GM15510 (cell line): Measurements from ENCODE around the gene CIITA.

Experiments
- POLR2A ChIP-seq: IDR thresholded peaks from 3 replicates; pipeline ENCODE4 v1.6.1; 2011; ENCODE audit warnings: borderline replicate concordance; ENCODE audit not compliant: insufficient read length; ENCODE audit errors: extremely low read depth

CIITA gene

DNA sequence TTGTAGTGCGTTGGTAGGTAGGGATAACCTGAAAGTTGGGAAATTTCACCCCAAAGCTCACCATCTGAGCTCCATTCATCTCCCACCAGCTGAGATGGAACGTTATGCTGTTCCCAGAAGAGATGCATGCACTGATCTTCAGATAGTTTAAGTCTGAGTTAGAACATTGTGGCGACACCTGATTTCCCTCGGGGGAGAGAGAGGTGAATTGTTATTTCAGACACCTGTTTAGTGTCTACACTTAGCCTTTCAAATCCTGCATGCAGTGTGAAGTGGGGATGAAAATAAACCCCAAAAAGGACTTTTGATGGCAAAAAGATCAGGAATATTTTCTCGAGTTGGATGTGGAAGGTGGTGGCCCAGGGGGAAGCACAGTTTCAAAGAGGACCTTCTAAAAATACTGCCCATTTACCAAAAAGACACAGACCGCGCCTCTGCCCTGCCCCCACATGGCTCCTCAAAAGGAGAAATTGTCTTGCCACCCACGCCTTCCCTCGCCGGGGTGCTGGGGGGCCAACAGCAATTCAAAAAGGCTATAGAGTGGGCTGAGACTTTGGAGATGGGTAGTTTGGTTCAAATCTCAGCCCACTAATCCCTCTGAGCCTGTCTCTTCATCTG is 11.4 kb downstream of the CIITA start:
- no peak for TF ChIP-seq POLR2A

DNA sequence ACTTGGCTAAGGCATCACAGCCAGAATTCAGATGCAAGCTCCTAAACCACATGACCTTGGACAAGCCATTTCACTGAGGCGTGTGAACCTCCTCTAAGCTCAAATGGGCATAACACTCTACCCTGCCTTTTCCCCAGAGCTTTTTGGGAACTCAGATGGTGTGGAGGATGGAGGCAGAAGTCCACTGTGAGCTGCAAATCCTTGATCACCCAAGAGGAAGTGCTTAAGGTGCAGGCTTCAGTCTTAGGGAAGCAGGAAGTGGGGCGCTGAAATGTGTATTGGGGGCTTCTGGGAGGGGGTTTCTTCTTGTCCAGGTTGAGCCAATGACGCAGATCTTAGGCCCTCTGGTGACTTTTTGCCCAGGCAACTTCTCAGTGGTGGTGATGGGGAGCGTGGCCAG is 12.9 kb downstream of the CIITA start:
- TF ChIP-seq POLR2A, result no peak

DNA sequence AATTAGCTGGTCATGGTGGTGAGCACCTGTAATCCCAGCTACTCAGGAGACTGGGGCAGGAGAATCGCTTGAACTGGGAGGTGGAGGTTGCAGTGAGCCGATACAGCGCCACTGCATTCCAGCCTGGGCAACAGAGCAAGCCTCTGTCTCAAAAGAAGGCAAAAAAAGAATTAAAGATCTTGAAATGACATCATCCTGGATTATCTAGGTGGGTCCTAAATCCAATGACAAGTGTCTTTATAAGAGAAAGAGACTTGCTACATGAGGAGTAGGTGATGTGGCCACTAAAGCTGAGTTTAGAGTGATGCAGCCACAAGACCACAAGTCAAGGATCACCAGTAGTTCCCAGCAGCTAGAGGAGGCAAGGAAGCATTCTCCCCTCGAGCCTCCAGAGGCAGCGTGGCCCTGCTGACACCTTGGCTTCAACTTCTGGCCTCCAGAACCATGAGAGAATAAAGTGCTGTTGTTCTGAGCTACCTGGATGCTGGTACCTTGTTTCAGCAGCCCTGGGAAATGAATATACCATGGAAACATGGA is 15.8 kb downstream of the CIITA start:
- TF ChIP-seq POLR2A, result no peak

DNA sequence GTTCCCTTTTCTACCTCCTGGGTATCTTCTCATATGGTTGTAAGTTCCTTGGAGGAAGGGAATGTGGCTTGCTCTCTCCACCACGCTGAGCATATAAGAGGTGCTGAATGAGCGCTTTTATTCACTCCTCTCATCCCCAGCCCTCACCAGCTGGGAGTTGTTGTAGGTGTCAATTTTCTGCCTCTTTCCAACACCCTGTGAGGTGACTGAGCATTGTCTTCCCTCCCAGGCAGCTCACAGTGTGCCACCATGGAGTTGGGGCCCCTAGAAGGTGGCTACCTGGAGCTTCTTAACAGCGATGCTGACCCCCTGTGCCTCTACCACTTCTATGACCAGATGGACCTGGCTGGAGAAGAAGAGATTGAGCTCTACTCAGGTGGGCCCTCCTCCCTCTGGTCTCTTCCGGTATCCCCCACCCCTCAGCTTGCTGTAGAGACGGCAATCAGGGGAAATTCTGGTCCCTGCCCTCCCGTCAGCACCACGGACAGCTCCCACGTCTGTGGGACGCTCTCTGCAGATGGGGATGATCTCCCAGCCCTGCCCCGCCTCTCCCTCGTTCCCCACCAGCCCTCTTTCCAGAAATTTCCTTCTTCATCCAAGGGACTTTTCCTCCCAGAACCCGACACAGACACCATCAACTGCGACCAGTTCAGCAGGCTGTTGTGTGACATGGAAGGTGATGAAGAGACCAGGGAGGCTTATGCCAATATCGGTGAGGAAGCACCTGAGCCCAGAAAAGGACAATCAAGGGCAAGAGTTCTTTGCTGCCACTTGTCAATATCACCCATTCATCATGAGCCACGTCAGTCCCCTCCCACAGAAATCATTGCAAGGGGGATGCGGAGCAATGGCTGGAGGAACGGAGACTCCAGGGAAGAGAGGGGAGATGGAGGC is 18.3 kb downstream of the CIITA start:
- no peak for TF ChIP-seq POLR2A

DNA sequence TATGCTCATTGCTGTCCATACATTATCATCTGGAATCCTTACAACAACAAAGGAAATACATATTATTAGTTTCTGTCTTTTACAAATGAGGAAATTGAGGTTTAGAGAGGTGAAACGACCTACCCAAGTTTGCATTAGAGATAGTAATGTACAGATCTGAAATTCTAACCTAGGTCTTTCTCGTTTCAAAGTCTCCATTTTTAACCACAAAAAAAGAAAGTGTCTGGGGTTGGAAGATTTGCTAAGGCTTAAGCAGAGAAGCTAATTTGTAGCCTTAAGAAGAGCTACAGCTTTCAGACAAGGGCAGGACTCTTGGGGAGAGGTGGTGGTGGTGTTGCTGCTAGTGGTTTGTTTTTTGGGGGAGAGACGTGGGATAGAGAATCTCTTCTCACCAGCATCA is 19.2 kb downstream of the CIITA start:
- TF ChIP-seq POLR2A, result no peak

DNA sequence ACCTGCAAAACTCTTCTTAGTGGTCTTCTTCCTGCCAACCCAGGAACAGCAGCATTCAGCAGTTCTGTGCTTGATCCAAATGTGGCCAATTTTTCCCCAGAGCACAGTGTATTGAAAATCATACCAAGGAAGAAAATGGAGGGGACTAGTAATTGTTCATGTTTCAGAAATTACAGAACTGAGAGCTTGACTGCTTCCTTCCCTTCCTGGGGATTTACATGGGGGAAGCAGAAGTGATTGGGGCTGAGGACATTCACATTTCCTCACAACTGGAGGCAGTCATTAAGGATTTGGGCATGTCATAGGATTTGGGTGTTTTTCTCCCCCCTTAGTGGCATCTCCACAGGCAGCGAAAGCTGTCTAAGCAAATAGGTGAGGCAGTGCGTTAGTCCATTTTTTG is 19.7 kb downstream of the CIITA start:
- TF ChIP-seq POLR2A, result no peak

DNA sequence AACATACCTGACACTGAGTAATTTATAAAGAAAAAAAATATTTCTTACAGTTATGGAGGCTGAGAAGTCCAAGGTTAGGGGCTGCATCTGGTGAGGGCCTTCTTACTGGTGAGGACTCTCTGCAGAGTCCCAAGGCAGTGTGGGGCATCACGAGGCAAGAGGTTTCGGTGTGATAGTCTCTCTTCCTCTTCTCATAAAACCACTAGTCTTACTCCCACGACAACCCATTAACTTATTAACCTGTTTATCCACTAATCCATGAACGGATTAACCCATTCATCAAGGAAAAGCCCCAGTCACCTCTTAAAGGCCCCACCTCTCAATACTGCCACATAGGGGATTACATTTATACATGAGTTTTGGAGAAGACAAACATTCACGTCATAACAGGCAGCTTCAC is 20.1 kb downstream of the CIITA start:
- no peak for TF ChIP-seq POLR2A

DNA sequence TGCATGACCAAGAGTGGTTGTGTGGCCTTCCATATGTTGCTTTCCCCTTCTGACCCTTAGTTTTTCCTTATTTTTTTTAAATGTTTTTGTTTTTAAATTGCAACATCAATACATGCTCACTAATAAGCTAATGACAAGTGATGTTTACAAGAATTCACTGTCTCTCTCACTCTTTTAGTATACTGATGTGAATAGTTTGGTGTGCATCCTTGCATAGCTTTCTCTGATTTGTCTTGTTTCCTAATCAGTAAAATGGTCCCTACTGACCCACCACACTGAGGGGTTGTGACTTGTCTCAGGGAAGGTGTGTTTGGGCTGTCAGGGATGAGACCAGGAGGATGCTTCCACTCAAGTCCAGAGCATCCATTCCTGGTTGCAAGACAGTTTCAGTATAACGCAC is 26.0 kb downstream of the CIITA start:
- TF ChIP-seq POLR2A, result no peak

DNA sequence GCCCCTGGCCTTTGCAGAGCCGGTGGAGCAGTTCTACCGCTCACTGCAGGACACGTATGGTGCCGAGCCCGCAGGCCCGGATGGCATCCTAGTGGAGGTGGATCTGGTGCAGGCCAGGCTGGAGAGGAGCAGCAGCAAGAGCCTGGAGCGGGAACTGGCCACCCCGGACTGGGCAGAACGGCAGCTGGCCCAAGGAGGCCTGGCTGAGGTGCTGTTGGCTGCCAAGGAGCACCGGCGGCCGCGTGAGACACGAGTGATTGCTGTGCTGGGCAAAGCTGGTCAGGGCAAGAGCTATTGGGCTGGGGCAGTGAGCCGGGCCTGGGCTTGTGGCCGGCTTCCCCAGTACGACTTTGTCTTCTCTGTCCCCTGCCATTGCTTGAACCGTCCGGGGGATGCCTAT is 29.5 kb downstream of the CIITA start:
- TF ChIP-seq POLR2A, result peak; percentile 24

DNA sequence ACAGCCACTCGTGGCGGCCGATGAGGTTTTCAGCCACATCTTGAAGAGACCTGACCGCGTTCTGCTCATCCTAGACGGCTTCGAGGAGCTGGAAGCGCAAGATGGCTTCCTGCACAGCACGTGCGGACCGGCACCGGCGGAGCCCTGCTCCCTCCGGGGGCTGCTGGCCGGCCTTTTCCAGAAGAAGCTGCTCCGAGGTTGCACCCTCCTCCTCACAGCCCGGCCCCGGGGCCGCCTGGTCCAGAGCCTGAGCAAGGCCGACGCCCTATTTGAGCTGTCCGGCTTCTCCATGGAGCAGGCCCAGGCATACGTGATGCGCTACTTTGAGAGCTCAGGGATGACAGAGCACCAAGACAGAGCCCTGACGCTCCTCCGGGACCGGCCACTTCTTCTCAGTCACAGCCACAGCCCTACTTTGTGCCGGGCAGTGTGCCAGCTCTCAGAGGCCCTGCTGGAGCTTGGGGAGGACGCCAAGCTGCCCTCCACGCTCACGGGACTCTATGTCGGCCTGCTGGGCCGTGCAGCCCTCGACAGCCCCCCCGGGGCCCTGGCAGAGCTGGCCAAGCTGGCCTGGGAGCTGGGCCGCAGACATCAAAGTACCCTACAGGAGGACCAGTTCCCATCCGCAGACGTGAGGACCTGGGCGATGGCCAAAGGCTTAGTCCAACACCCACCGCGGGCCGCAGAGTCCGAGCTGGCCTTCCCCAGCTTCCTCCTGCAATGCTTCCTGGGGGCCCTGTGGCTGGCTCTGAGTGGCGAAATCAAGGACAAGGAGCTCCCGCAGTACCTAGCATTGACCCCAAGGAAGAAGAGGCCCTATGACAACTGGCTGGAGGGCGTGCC is 30.1 kb downstream of the CIITA start:
- TF ChIP-seq POLR2A, result peak; percentile 25

DNA sequence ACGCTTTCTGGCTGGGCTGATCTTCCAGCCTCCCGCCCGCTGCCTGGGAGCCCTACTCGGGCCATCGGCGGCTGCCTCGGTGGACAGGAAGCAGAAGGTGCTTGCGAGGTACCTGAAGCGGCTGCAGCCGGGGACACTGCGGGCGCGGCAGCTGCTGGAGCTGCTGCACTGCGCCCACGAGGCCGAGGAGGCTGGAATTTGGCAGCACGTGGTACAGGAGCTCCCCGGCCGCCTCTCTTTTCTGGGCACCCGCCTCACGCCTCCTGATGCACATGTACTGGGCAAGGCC is 30.7 kb downstream of the CIITA start:
- TF ChIP-seq POLR2A, result no peak

DNA sequence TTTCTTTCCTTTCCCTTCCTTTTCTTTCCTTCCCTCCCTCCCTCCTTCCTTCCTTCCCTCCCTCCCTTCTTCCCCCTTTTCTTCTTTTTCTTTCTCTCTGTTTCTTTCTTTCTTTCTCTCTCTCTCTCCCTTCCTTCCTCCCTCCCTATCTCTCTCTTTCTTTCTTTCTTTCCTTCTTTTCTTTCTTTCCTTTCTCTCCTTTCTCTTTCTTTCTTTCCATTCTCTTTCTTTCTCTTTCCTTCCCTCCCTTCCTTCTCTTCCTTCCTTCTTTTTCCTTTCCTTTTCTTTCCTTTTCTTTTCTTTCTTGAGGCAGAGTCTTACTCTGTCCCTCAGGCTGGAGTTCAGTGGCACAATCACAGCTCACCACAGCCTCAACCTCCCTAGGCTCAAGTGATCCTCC is 34.3 kb downstream of the CIITA start:
- no peak for TF ChIP-seq POLR2A

DNA sequence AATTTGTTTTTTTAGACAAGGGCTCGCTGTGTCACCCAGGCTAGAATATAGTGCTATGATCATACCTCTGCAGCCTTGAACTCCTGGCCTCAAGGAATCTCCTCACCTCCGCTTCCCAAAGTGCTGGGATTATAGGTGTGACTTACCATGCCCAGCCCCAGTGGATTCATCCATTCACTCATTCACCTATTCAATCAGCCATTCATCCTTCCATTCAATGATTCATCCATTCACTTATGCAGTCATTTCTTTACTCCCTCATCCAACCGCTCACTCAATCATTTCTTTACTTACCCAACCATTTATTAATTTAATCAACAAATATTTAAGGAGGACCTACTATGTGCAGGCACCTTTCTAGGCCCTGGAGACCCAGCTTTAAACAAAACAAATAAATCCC is 39.5 kb downstream of the CIITA start:
- no peak for TF ChIP-seq POLR2A

DNA sequence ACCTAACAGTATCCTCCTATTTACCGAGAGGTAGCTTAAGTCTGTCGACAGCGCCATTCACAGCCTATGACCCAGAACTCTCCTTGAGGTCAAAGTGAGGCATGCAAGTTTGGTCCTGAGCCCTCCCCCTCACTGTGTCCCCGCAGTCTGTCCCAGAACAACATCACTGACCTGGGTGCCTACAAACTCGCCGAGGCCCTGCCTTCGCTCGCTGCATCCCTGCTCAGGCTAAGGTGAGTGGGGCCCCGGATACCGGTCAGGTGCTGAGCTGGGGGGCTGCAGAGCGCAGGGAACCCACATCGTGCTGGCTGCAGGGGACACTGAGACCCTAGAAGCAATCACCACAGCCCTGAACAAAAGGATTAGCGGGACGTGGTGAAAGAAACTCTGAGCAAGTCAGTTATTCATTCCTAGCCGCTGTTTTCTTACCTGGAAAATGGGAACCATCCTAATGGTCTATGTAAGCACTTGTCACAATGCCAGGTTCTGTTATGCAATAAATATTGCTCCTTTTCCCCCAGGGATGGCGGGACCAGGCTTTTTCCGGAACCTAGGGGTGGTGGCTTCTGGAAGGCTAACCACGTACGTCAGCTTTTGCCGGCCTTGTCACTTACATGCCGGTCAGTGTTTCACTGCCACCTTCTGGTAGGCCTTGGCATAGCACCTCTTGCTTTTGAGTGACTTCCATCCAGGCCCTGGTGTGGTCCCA is 41.4 kb downstream of the CIITA start:
- peak; percentile 16 for TF ChIP-seq POLR2A

DNA sequence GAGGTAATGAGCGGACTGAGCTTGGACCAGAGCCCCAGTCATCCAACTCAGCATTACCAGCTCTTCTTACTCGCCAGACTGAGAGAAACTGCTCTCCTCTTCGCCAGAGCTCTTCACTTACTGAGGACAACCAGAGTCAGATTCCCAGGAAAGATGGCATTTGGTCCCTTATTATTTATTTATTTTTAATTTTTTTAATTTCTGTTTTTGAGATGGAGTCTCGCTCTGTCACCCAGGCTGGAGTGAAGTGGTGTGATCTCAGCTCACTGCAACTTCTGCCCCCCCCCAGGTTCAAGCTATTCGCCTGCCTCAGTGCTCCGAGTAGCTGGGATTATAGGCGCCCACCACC is 42.0 kb downstream of the CIITA start:
- TF ChIP-seq POLR2A, result no peak

DNA sequence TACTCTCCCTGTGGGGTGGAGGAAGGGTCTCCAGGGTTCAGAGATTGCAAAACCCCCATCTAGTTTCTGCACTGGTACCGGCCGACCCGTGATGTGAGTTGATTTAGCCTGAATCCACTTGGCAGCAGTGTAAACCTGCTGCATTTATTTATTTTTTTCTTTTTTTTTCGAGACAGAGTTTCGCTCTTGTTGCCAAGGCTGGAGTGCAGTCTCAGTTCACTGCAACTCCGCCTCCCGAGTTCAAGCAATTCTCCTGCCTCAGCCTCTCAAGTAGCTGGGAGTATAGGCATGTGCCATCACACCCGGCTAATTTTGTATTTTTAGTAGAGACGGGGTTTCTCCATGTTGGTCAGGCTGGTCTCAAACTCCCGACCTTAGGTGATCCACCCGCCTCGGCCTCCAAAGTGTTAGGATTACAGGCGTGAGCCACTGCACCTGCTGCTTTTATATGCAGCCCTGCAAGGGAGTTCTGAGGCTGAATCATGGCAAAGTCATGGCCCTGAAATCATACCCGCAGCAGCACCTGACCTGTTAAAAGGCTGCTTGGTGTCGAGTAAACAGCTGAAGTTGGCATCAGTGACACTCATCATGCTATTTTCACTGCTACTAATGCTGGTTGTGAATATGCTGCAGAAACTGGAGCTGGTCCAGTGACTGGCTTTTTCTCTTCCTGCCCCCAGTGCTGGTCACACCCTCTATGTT is 43.9 kb downstream of the CIITA start:
- no peak for TF ChIP-seq POLR2A
